ENCODE measurements around the gene ERF.

DNA sequence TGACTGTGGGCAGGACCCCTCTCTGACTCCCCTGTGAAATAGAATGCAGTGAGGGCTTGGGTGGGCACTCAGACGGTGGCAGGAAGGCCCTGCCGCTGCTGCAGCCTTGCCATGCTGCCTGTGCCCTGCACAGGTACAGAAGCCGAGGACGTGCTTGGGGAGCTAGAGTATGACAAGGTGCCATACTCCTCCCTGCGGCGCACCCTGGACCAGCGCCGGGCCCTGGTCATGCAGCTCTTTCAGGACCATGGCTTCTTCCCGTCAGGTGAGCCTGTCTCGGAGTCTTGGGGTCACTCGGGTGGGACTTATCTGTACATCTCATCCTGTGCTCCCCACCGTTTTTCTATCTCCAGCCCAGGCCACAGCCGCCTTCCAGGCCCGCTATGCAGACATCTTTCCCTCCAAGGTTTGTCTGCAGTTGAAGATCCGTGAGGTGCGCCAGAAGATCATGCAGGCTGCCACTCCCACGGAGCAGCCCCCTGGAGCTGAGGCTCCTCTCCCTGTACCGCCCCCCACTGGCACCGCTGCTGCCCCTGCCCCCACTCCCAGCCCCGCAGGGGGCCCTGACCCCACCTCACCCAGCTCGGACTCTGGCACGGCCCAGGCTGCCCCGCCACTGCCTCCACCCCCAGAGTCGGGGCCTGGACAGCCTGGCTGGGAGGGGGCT, 39.7 kb upstream of the ERF start:
- TF ChIP-seq POLR2A (IDR thresholded peaks at IDR 0.05; ENCODE audit: low read depth, low read length) (no peak), TAF1 (IDR thresholded peaks at IDR 0.05; ENCODE audit: borderline replicate concordance, low read depth, low read length) (no peak), POLR2AphosphoS5 (IDR thresholded peaks at IDR 0.05; ENCODE audit: low read depth, low read length) (no peak)

Measured in GM12892 (cell line).